GM19452 (cell line): Measurements from ENCODE around the gene RPN1.
"Not testable (repeated sequence)": the region's sequence is repeated elsewhere in the genome, so short reads cannot be mapped to it uniquely, and the experiment has no call there.

ENCODE experiments used
- ATAC-seq: cut with Tn5 transposase; IDR thresholded peaks from one replicate; pipeline ENCODE4 v1.9.1; 2021; ENCODE audit not compliant: unreplicated experiment

The RPN1 gene

GRCh38 chr3:128613083-128613829 is 37.4 kb downstream of the RPN1 start:
- no peak for ATAC-seq

DNA sequence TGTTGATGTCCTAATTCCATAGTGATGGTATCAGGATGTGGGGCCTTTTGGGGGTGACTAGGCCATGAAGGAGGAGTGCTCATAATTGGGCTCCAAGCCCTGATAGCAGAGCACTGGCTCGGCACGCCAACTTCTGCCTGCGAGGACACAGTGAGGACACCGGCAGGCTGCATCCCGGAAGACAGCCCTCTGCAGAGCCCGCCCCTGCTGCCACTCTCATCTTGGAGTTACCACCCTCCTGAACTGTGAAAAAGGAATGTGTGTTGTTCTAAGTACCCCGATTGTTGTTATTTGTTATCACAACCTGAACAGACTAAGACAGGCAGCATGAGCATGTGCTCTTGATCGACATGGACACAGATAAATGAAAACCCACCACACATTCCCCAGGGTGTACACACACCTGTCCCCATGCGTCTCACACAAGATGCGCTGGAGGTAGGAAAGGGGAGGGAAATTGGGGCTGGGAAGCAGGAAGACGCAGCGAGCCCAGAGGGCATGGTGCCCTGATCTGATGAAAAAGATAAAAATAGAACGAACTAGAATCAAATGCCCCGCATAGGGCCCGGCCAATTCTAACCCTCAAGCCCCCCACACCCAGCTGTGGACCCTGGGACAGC is 40.1 kb downstream of the RPN1 start:
- no peak for ATAC-seq

GRCh38 chr3:128609294-128609693 is 41.3 kb downstream of the RPN1 start:
- no peak for ATAC-seq

- ATAC-seq = no peak
These were observed 42.9 kb downstream of the RPN1 start for GRCh38 chr3:128607710-128608048.

DNA sequence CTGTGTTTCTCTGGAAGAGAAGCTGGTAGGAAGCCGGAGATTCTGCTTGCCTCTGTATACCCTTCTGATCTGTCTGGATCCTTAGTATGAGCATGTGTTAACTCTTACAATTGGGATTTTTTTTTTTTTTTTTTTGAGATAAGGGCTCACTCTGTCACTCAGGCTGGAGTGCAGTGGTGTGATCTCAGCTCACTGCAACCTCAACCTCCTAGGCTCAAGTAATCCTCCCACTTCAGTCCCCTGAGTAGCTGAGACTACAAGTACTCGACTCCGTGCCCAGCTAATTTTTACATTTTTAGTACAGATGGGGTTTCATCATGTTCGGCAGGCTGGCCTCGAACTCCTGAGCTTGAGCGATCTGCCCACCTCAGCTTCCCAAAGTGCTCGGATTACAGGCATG is 44.5 kb downstream of the RPN1 start:
- ATAC-seq = no peak

DNA sequence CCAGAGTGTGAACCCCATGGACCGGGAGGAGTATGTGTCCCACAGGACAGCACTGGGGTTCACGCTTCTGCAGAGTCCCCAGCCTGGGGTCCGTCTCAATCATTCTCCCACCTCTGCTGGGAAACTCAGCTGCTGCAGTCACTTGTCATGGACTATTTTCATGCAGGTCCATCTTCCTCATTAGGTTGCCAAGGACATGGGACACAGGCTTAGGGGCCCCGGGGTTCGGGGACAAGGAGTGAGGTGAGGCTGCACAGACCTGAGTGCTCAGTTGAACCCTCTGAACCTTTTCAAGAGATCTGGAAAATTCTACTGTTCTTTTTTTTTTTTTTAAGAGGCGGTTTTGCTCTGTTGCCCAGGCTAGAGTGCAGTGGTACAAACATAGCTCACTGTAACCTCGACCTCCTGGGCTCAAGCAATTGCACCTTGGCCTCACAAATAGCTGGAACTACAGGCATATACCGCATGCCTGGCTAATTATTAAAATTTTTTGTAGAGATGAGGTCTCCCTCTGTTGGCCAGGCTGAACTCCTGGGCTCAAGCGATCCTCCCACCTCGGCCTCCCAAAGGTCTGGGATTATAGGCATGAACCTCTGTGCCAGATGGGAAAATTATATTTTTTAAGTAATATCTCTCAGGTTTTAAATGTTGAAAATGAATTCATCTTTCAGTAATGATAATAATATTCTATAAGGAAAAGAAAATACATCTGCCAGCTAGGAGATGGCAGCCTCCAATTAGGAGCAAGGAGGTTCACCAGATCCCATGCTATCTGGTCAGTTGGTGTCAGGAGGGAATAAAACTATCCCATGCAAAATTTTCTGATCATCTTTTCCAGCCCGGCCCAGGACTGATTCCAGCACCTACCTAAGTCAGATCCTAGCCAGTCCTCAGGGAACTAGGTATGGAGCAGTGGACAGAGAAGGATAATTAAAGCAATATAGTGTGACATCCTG is 45.2 kb downstream of the RPN1 start:
- ATAC-seq = no peak

DNA sequence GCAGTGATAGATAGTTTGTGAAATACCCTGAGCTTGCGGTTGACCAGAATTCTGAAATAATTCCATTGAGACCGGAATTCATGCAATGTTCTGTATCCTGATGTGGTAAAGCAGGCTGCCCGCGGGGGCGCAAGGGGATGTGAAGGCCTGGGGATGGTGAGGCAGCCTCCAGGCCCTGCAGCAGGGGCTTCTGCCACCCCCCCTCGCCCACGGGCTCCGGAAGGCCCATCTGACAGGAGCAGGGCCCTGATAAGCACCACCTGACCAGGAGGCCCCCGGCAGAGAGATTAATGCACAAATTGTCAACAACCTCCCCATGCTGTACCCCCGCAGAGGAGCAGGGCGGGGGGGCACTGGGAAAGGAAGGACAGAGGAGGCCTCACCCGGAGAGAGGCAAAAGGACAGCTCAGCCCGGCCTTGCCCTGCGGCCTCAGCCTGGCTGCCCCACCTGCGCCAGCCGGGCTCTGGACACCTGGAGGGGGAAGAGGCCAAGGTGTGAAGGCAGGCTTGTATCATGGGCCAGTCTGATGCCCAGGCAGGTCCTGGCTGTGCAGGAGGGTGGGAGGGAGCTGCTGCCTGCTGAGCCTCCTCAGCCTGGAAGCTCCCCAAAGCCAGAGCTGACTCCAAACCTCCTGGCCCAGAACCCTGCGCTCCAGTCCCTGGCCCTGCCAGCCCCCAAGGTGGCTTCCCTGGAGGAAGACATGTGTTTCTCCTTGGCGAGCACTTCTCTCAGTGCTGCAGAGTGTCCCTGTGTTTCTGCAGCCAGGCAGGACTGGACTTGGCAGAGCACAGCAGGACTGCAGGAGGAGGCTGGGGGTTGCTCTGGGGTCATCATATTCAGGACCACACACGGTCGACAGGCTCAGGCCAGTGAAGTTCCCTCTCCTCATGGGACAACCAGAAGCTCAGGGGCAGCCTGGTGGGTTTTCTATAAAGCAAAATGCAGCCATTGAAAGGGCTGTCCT is 46.5 kb downstream of the RPN1 start:
- ATAC-seq = no peak

GRCh38 chr3:128603313-128603712 is 47.3 kb downstream of the RPN1 start:
- ATAC-seq = no peak

DNA sequence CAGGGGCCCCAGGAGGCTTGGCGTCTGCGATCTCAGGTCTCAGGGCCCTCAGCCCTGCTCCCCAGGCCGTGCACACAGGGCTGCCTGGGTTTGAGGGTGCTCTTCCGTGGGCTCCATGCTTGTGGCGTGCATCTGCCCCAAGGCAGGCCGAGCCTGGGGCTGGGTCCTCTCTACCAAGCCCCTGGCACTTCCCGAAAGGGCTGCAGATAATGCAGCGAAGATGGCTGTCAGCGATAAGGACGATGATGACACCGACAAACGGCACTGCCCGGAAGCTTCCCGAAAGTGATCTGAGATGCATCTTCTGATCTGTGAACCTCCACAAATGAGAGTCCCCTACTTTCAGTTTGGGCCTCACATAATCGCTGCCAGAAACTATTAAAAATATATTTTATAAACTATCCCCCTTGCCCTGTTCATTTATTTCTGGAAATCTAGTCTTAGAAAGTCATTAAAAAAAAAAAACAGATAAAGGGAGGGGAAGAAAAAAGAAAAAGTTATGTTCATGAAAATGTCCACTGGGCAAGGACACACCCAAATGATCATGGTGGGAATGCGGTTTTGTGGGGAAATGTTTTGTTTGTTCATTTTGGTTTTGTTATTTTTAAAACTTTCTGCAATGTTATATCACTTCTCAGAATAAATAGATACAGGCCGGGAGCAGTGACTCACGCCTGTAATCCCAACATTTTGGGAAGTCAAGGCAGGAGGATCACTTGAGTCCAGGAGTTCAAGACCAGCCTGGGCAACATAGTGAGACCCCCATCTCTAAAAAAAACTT is 51.5 kb downstream of the RPN1 start:
- no peak for ATAC-seq

DNA sequence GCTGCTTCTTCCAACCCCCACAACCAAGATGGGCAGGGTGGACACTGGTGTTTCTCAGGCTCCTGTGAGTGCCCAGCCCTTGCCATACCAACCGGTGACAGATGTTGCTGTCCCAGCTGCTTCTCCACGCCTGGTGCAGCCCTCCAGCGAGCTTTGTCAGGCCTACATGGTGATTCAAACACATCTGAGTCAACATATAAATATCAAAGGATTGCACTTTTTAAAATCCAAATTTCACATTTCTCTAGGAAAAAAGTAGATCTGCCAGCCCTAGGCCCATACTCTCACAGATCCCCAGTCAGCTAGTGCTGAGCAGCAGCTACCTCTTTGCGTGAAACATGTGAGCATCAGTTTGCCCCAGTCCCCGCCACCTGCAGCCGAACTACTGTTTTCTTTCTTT is 52.7 kb downstream of the RPN1 start:
- ATAC-seq = no peak

- ATAC-seq = no peak
These were observed 57.8 kb downstream of the RPN1 start for GRCh38 chr3:128592864-128593263.

- ATAC-seq = no peak
These were observed 58.7 kb downstream of the RPN1 start for GRCh38 chr3:128591738-128592426.

- ATAC-seq = no peak
These were observed 59.7 kb downstream of the RPN1 start for GRCh38 chr3:128590948-128591347.

GRCh38 chr3:128589985-128590384 is 60.6 kb downstream of the RPN1 start:
- not testable (repeated sequence) for ATAC-seq

DNA sequence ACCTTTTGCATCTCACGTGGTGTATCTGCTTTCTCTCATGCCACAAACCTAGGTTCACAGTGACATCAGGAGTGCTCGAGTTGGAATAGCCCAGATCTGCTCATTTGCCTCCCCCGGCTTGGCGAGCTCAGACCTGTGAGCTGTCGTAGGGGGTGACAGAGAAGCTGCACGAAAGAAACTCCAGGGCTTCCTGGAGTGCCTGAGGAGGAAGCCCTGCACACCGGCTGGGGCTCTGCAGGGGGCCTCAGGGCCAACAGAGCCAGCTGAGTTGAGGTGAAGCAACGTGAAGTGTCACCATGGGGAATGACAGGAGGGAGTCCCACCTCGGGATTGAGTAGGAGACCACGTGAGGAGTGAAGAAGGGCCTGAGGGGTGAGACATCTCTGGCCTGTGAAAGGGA is 62.5 kb downstream of the RPN1 start:
- ATAC-seq = no peak

GRCh38 chr3:128587391-128587790 is 63.2 kb downstream of the RPN1 start:
- no peak for ATAC-seq

GRCh38 chr3:128586932-128587331 is 63.7 kb downstream of the RPN1 start:
- not testable (repeated sequence) for ATAC-seq

GRCh38 chr3:128586391-128586790 is 64.2 kb downstream of the RPN1 start:
- not testable (repeated sequence) for ATAC-seq

- no peak for ATAC-seq
These were observed 64.6 kb downstream of the RPN1 start for GRCh38 chr3:128585974-128586373.
